GM19328 (cell line): ENCODE measurements around the gene KIF12.
"Not testable (repeated sequence)": the region's sequence is repeated elsewhere in the genome, so short reads cannot be mapped to it uniquely, and the experiment has no call there.

ENCODE experiments used
- ATAC-seq: cut with Tn5 transposase; IDR thresholded peaks from one replicate; pipeline ENCODE4 v1.9.1; 2021; ENCODE audit warnings: mild to moderate bottlenecking, moderate library complexity; ENCODE audit not compliant: unreplicated experiment

Gene KIF12

DNA sequence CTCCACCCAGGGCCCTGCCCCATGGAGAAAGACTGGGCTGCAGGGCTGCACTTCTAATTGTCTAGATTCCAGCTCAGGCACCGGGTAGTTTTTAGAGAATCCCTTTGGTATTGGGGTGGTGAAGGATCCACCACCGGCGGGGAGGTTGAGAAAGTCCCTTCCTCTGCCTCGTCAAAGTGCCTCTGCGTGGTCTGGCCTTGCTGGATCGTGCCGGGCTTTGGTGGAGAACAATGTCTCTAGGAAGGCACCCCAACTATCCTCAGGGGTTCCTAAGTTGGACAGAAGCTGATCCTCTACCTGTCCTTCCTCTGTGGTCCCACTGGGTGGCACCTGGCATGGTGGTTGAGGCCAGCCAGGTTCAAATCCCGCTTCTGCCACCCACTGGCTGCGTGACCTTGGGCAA, 13.7 kb downstream of the KIF12 start:
- ATAC-seq = no peak

DNA sequence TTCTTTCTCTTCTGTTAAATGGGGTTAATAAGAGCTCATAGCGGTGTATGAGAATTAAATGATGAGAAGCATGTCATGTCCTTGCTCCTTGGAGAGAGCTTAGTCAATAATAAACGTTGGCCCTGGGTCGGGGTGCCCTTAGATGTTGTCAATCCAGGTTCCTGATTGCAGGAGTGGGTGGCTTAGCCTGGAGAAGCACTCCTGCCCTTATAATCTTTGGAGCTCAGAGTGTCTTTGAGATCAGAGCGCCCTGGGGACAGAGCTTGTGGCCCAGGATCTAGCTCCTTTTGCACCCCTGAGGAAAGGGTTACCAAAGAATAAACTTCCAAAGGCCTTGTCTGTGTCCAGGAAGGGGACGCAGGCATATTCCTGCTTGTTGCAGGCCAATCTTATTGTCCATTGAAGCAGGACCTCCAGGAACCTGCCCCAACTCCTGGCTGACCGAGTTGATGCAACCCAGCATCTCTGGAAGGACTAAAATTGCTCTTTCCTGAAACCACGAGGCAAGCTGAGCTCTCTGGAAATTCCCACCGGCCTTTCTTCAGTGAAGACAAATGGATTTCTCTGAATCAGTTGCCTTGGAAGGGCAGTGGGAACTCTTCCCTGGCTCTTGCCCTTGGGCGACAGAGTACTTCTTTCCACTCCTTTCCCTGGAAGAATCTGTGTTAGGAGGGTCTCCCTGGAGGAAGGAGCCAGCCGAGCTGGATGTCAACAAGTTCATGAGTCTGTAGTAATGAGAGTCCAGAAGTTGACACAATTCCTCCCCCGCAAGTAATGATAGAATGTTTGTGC, 14.6 kb downstream of the KIF12 start:
- no peak for ATAC-seq

DNA sequence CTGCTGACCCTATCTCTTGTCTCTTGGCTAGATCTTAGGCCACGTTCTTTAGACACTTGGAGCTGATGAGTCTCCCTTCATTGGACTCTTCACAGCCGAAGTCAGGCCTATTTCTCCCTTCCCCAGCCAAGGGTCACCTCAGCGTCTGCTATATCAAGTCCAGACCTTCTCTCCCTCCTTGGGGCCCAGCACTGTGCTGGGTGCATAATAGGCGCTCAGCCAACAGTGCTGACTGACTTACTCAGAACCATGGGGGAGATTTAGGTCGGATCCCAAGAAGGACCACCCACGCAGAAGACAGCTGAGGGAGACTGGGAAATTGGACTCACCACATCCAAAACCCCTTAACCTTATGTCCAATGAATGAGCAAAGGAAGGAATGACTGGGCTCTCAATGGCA, 15.4 kb downstream of the KIF12 start:
- no peak for ATAC-seq

DNA sequence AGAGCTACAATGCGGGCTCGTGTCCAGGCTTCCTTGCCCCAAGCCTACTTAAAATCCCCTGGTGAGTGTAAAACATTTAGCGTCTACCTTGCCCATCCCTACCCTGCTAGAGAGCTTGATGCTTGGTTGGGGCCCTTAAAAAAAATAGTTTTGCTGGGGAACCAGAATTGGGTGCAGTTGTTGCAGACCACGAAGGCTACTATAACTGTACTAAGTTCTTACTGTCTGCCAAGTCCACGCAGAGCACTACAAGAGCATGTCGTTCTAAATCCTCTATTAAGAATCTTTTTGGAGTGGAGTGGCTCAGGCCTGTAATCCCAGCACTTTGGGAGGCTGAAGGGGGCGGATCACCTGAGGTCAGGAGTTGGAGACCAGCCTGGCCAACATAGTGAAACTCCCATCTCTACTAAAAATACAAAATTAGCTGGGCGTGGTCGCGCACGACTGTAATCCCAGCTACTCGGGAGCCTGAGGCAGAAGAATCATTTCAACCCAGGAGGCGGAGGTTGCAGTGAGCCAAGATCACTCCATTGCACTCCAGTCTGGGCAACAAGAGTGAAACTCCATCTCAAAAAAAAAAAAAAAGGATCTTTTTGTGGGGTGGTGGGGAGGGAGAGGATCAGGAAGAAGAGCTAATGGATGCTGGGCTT, 16.2 kb downstream of the KIF12 start:
- ATAC-seq = not testable (repeated sequence)

DNA sequence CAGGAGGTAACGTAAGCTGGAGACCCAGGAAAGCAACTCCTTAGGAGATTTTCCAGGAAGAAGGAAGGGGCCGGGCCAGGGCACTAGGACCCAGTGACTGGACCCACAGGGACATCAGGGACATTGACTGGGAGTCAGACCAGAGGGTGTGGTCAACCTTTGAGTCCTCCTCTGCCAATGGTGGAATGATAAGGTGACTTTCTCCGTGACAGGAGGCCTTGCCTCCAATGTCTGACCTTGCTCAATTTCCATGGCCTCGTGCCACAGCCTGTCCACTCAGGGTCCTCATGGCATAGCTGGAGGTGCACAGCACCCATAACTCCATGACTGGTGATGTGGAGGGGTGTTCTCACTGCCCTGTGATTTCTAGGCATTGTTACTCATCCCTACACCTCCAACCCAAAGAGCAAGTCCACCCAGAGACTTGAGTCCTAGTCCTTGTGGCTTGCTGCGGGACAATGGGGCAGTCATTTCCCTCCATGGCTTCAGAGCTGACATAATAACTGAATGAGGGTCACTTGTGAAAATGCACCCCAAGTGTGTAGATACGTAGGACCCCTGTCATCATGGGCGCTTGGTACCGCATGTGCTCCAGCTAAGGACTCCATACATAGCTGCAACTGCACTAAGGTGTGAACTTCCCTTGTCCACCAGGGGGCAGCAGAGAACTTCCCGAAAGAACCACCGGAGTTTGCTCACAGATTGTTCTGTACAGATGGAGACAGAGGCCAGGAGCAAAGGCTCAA, 16.9 kb downstream of the KIF12 start:
- peak; percentile 69 for ATAC-seq

DNA sequence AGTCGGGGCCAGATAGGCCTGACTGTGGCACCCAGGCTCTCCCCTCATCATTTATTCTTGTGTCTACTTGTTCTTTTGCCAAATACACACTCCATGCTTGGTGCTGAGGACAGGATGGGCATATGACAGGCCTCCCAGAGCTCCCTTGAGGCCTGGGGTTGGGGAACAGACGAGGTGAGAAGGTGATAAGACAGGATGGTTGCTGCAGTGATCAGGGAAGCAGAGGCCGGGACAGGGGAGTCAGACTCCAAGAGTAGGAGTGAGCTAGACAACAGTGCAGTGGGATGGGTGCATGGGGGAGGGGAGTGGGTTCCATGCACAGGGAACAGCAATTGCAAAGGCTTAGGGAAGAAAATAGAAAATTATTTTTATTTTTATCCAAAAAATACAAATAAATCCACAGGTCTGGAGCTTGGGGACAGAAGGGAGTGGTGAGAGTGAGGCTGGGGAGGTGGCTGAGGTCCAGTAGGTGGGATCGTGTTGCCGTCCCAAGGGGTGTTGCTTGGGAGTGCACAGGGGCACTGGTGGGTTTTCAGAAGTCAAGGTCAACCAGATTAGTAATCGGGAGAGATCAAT, 17.6 kb downstream of the KIF12 start:
- no peak for ATAC-seq

DNA sequence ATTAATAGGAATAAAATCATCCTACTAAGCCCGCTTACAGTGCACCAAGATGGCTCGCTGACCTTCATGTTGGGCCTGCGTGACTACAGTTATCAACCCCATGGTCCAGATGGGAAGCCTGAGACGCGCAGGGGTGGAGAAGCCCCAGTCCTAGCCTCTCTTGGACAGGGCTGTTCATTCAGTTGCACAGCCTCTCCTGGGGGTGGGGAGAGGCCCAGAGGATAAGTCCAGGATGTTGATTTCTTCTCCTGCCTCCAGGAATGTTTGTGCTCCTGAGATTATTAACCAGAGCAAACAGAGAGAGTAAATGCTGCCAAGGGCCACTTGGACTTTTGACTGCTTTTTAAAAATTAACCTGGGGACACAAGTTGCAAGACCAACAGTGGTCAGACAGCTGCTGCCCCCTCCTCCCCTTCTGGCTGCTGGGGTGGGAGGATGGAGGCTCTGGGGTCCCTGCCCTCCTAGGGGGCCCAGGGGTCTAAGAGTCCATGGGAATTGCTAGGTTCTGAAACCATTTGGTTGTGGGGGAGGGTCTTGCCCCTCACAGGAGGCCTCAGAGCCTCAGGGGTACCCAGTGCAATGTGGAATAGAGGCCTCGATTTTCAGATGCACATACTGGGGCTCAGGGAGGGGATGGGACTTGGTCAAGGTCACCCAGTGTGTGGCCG, 18.2 kb downstream of the KIF12 start:
- ATAC-seq = no peak

DNA sequence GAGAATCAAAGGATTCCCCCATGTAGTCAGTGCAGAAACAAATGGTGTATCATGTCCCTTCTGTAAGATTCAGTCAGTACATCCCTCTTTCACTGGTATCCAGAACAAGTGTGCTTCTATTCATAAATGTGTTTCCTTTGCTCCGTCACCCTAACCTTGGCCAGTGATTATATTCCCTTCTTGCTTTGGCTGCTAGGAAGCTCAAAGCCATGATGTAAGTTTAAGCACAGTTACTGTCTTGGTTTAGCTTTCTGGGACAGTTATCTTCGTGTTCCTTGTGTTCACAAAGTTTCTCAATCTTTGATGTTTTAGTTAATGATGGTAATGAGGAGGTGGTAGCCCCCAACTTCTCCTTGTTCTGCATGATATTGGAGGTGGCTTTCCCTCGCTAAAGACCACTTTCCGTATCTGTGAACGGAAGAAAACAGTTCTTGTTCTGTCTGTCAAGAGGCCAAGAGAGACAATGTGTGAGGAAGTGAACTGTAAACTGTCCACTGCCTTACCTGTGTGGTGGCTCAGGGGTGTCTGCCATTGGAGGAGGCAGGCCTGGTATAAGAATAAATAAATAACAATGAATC, 18.8 kb downstream of the KIF12 start:
- no peak for ATAC-seq

DNA sequence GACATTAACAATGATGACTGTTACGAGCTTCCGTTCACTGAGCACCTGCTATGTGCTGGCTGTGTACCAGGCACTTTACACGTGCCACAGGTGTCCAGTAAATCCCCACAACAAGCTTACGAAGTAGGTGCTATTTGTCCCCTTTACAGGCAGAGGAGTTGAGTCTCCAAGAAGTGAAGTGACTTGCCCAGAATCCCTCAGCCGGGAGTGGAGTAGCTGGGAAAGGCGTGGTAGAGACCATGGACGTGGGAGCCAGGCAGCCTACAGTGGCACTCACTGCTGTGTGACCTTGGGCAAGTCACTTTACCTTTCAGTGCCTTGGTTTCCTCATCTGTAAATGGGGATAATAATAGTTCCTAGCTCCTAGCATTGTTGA, 20.3 kb downstream of the KIF12 start:
- no peak for ATAC-seq

DNA sequence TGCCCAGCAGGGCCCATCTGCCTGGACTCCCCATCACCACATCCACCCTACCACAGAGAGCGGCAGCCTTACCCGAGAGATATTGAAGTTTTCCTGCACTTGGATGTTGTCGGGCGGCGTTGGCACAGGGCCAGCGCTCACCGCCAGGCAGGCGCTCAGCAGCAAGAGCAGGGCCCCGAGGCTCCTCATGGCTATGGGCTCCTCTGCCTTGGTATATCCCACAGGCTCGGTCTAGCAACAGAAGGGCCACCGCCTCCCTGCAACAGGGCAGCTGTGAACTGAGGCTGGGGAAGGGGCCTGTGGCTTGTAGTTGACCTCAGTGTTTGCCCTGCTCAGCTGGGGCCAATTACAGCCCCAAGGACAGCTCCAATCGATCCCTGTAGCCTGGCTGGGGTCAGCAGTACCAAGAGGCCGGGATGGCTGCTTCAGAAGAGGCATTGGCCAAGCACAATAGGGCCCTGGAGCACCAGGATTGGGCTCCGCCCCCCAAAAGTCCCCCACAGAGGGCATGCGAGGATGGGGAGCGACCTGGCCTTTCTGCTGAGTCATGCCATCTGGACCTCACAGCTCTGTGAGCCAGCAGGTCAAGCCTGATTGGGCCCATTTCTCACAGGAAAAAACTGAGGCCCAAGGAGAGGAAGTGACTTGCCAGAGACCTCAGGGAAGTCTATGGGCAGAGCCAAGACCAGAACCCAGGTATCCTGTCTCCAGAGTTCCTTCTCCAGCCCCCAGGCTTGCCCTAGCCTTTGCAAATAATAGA, 20.9 kb downstream of the KIF12 start, which contains the start of gene AMBP:
AMBP (minus strand) TSS at position 280 of the 760 bp plus-strand sequence; CDS start at position 189, 91 bp downstream.
- ATAC-seq = no peak

DNA sequence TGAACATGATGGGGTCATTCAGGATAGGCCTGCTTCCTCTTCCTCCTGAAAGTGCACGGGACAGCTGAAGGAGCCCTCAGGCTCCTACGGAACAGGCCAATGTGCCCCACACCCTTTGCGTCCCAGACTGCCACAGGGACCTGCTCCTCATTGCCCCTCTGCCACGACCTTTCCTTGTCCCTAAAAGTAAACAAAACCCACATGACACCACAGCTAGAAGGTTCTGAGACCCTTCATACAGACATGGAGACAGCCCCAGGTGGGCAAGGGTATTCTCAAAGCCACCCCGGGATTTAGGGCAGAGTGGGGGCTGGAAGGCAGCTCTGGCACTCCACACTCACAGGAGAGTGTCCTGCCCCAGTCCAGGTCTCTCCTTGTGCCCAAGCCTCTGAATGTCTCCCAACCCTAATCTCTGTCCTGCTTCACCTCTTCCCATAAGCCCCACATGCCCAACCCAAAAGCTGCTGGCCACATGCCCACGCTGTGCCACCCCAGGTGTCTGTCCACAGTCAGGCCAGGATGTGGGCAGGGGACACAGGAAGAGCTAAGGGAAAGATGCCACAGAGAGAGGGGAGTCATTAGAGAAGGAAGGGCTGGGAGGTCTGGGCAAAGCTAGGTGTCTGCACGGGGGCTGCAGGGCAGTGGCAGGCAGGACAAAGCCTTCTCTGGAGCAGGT, 21.8 kb downstream of the KIF12 start:
- no peak for ATAC-seq

DNA sequence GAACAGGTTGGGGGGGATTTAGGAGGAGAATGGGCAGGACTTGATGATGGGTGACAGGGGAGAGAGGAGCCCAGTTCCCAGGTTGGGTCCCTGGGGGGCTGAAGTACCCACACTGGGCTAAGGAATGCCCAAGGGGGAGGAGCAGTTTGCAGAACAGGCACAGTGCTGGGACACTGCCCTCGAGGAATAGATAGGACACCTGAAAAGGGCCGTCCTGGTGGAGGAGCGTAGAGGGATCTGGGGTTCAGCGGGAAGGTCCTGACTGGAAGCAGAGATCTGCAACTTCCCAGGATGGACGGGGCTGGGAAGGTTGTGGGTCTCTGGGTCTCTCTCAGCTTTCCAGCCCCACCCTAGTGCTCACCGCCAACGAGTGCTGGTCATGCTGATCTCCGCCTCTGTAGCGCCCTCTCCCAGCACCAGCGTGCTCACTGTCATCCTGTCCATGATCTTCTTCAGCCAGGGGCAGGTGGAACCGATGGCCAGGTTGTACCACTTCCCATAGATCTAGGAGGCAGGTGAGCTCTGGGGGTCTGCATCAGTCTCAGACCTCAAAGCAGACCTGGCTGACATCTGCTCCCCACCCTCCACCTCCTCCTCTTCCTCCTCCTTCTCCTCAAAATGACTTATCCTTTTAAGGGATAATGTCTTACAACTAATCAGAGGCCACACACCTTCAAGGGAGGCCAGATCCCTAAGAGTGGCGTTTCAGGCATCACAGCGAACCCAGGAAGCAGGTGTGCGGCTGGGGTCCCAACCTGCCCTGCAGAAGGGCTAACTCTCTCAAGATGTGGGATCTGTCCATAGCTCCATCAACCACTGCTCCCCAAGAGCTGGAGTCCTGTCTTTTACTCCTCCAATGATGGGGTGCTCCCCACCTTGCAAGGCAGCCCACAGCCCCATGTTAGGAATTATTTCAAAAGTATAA, 22.6 kb downstream of the KIF12 start:
- ATAC-seq = no peak

DNA sequence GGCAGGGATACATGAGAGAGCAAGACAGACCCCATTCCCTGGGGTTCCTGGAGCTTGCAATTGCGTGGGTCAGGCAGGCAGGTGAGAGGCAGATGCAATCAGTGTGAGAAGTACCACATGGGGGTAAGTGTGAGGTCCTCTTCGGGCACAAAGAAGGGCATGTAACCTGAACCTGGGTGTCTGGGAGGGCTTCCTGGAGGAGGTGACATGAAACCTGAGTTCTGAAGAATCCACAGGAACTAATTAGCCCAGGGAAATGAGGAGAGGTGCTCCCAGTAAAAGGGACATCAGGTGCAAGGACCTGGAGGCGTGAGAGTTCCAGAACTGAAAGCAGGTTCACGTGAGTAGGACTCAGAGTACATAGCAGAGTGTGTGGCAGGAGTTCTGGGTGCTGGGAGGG, 23.5 kb downstream of the KIF12 start:
- no peak for ATAC-seq

DNA sequence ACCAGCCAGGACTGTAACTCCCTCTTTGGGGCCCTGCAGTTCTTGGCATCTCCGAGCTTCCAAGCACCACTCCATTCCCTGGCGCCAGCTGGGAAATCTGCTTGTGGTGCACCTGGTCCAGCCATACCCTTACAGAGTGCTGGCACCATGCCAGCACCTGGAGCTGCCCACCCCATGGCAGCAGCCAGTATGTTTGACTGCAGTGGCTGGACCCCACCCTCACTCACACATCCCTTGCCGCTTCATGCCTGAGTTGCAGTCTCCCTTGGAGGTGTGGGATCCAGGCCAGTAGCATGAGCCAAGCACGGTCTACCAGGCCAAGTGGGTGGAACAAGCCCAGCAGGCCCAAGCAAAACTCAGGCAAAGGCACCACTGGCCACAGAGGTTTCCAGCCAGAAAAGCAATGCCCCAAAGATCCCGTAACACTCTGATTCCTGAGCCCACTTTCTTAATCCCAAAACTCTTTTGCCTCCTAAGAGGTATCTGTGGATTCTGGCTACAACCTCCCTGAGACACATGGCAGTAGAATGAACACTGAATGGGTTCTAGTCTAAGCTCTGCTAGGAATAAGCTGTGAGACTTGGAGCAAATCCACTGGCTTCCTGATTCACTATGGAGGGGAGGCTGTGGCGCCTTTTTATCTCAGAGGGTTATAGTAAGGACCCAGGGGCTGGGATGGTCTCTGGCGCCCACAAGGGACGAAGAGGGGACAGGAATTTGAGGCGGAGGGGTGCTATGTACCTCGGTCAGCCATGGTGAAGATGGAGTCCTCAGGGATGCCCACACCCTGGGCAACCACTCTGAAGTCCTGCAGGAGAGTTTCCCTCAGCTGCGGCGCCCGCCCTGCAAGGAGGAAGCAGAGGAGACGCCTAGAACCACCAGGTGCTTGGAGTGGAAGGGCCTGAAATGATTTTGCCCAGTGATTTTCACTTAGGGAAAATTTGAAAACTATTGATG, 26.6 kb downstream of the KIF12 start:
- no peak for ATAC-seq

DNA sequence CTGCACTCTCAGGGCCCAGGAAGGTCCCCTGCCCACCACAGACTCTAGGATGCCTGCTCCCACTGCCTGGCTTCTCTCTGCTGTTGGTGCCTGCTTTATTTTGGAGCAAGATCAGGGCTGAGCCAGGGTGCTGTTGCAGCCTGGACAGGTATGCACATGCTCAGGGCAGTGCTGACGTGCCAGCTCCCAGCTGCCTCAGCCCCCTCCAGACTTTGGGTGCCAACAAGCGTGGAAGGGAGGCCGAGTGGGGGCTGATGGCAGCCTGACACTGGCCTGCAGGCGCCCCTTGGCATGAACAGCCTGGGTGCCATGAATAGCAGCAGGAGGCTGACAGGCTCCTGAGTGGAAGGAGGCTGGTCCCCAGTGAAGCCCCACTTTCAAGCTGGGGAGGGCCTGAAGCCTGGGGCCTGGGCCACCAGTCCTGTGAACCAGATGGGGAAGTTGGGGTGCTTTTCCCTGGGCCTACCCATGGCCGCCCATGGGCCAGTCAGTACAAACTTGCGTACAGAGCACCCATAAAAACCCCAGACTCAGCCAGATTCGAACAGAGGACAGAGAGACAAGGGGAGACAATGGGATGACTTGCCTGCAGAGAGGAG, 27.8 kb downstream of the KIF12 start:
- no peak for ATAC-seq

DNA sequence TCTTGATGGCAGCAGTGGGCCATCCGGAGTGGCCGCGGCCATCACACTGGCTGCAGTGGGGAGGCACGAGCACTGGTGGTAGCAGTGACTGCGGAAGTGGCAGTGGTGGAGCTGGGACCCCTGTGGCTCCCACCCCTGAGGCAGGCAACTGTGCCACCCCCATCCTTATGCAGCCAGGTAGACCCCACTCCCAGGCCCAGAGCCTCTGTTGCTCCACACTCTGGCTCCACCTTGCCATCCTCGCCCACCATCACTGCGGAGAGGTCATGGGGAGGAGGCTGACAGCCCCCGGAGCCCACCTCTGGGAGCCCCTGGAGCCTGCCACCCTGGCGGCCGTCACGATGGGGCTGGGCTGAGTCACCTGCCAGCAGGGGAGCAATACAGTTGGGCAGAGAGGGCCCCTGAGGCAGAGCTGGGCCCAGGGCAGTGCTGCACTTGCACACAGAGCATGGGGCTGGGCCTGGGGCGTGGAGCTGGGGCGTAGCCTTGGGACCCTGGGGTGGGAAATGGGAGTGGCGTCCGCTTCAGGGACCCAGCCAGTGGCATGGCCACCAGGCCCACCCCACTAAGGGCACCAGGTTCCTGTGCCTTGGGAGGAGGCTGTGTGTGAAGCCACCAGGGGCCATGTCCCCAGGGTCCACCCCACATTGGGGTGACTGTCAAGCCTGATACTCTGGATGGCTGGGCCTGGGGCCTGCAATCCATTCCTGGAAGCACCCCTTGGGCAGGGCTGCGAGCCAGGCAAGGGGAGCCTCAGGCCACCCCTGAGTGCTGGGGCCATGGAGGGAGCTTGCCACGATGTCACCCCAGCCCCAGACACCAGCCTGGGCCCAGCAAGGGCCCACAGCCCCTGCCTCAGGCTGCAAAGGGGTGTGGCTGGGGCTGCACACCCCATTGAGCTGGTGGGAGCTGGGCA, 28.6 kb downstream of the KIF12 start:
- ATAC-seq = no peak
